PFSK-1 (cell line): ENCODE data around the gene SLC18A3.

Source experiments
- FOXP2 ChIP-seq: optimal IDR thresholded peaks from 2 replicates; pipeline ENCODE3; 2011; ENCODE audit warnings: borderline replicate concordance, control low read depth, inconsistent platforms; ENCODE audit not compliant: insufficient read depth; ENCODE audit errors: extremely low read length, extremely low read depth
- POLR2AphosphoS5 ChIP-seq: IDR thresholded peaks from 2 replicates; pipeline ENCODE4 v1.6.1; 2012; ENCODE audit warnings: low read depth, mild to moderate bottlenecking, control low read depth, low read length, moderate library complexity
- SIN3A ChIP-seq: IDR thresholded peaks from 2 replicates; pipeline ENCODE4 v1.6.1; 2012; ENCODE audit warnings: mild to moderate bottlenecking, low read length, moderate library complexity, borderline replicate concordance; ENCODE audit not compliant: insufficient read depth
- TAF1 ChIP-seq: IDR thresholded peaks from 2 replicates; pipeline ENCODE4 v1.6.1; 2012; ENCODE audit warnings: low read length, control low read depth, borderline replicate concordance; ENCODE audit not compliant: insufficient read depth
- TF ChIP-seq, protein P1 (sequence below), 2 experiments: IDR thresholded peaks; 2 replicates each; pipeline versions ENCODE4 v1.6.1 to v1.8.0; 2011 to 2012; ENCODE audit warnings: low read depth in 2 of 2, low read length in 2 of 2, control low read depth in 1 of 2, inconsistent platforms in 1 of 2, mild to moderate bottlenecking in 1 of 2, moderate library complexity in 1 of 2; ENCODE audit not compliant: insufficient read depth in 1 of 2

The SLC18A3 gene

DNA sequence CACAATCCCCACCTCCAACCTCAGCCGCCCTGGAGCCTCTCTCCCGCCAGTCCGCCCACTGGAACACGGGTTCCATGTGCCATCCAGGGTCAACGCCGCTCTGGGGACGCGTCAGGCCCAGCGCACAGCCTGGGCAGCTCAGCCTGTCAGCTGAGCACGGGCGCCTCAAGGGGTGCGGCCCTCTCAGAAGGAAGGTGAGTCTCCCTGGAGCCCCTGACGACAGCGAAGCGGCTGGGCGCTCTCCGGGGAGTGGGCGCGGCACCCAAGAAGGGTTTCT is 1.2 kb upstream of the SLC18A3 start:
- TF ChIP-seq POLR2AphosphoS5, result no peak
- TF ChIP-seq TAF1, result no peak
- TF ChIP-seq SIN3A, result no peak
- no peak for TF ChIP-seq FOXP2
- TF ChIP-seq, protein P1, sequence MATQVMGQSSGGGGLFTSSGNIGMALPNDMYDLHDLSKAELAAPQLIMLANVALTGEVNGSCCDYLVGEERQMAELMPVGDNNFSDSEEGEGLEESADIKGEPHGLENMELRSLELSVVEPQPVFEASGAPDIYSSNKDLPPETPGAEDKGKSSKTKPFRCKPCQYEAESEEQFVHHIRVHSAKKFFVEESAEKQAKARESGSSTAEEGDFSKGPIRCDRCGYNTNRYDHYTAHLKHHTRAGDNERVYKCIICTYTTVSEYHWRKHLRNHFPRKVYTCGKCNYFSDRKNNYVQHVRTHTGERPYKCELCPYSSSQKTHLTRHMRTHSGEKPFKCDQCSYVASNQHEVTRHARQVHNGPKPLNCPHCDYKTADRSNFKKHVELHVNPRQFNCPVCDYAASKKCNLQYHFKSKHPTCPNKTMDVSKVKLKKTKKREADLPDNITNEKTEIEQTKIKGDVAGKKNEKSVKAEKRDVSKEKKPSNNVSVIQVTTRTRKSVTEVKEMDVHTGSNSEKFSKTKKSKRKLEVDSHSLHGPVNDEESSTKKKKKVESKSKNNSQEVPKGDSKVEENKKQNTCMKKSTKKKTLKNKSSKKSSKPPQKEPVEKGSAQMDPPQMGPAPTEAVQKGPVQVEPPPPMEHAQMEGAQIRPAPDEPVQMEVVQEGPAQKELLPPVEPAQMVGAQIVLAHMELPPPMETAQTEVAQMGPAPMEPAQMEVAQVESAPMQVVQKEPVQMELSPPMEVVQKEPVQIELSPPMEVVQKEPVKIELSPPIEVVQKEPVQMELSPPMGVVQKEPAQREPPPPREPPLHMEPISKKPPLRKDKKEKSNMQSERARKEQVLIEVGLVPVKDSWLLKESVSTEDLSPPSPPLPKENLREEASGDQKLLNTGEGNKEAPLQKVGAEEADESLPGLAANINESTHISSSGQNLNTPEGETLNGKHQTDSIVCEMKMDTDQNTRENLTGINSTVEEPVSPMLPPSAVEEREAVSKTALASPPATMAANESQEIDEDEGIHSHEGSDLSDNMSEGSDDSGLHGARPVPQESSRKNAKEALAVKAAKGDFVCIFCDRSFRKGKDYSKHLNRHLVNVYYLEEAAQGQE (IDR thresholded peaks at IDR 0.05; ENCODE audit: insufficient read depth in 1 of 2, low read depth in 2 of 2, low read length in 2 of 2), result no peak

DNA sequence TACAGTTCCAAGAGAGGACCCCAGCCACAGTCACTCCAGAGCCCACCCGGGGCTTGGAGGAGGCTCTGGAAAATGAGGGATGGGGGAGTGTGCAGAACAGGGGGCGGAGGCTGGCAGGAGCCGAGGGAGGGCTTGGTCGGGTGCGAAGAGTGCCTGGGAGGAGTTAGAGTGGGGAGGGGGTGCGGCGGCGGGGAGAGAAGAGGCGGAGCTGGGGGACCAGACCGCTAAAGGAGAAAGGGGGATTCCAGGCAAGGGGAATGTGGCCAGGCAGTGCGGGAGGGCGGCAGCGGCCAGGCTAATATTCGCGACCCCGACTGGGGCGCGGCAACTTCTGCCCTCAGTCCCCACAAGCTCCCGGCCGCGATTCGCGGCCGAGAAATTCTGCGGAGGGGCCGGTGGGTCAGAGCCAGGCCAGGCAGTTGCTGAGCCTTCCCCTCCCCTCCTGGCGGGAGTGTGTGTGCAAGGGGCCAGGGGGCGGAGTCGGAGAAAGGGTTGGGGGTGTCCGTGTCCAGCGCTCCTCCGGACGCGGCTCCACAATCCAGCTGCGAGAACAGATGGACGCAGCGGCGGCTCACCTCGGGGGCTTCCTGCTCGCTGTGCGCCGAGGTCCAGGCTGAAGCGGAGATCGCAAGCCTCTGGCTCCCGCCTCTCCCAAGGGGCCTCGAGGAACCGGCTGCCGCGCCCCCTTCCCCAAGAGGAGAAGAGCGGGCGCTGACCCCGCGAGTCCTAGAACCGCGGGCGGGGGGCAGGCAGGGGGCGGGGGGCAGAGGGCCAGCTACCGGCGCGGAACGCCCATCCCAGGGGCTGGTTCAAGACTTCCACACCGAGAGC is 612 bp upstream of the SLC18A3 start:
- TF ChIP-seq SIN3A (no peak), FOXP2 (no peak), POLR2AphosphoS5 (no peak), TAF1 (no peak)
- TF ChIP-seq, protein P1 (IDR thresholded peaks at IDR 0.05; ENCODE audit: insufficient read depth in 1 of 2, low read depth in 2 of 2, low read length in 2 of 2), result no peak

DNA sequence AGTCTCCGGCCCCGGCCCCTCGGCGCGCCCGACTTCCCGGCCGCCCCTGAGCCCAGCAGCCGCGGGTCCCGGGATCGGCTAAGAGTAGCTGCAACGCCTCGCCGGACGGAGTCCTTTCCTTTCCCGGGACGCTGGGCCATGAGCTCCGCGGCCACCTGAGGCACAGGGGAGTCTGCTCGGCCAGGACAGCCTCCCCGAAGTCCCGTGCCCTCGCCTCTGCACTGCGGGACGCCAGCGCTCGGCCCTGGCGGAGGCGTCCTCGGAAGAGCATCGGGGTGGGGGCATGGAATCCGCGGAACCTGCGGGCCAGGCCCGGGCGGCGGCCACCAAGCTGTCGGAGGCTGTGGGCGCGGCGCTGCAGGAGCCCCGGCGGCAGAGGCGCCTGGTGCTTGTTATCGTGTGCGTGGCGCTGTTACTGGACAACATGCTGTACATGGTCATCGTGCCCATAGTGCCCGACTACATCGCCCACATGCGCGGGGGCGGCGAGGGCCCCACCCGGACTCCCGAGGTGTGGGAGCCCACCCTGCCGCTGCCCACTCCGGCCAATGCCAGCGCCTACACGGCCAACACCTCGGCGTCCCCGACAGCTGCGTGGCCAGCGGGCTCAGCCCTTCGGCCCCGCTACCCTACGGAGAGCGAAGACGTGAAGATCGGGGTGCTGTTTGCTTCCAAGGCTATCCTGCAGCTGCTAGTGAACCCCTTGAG is 502 bp downstream of the SLC18A3 start:
- no peak for TF ChIP-seq FOXP2
- TF ChIP-seq TAF1, result no peak
- no peak for TF ChIP-seq SIN3A
- TF ChIP-seq, protein P1 (IDR thresholded peaks at IDR 0.05; ENCODE audit: insufficient read depth in 1 of 2, low read depth in 2 of 2, low read length in 2 of 2), result no peak
- no peak for TF ChIP-seq POLR2AphosphoS5

DNA sequence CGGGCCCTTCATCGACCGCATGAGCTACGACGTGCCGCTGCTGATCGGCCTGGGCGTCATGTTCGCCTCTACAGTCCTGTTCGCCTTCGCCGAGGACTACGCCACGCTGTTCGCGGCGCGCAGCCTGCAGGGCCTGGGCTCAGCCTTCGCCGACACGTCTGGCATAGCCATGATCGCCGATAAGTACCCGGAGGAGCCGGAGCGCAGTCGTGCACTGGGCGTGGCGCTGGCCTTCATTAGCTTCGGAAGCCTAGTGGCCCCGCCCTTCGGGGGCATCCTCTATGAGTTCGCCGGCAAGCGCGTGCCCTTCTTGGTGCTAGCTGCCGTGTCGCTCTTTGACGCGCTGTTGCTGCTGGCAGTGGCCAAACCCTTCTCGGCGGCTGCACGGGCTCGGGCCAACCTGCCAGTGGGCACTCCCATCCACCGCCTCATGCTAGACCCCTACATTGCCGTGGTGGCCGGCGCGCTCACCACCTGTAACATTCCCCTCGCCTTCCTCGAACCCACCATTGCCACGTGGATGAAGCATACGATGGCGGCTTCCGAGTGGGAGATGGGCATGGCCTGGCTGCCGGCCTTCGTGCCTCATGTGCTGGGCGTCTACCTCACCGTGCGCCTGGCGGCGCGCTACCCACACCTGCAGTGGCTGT is 1.2 kb downstream of the SLC18A3 start:
- TF ChIP-seq TAF1, result no peak

GRCh38 chr10:49611816-49612512 is 1.9 kb downstream of the SLC18A3 start:
- TF ChIP-seq TAF1 (no peak), FOXP2 (no peak), SIN3A (no peak), POLR2AphosphoS5 (no peak)
- TF ChIP-seq, protein P1 (IDR thresholded peaks at IDR 0.05; ENCODE audit: insufficient read depth in 1 of 2, low read depth in 2 of 2, low read length in 2 of 2), result no peak
